Occipital lobe (tissue), 3 donors: ENCODE data around the gene CARMIL1. TPM values are rescaled to one million over a fixed set of nuclear protein-coding genes. Genes with fewer than 3 reads are reported as not detected.

Experiments used
- DNase-seq: peaks from one replicate; lab custom pipeline; 2025; lab: John Stamatoyannopoulos, UW
- small RNA-seq: library from RNA; depleted of rRNA; stranded (forward); fragments of <200 nt; gene quantifications from one replicate; pipeline ENCODE3, GENCODE V24; 2014
- total RNA-seq: library from RNA; depleted of rRNA; stranded (reverse); fragments of >200 nt; gene quantifications from one replicate; pipeline ENCODE4 v1.2.3, GENCODE V29; 2014

The CARMIL1 gene
- total RNA-seq, 1 donor from 2014 or later, result 30.4 TPM

DNA sequence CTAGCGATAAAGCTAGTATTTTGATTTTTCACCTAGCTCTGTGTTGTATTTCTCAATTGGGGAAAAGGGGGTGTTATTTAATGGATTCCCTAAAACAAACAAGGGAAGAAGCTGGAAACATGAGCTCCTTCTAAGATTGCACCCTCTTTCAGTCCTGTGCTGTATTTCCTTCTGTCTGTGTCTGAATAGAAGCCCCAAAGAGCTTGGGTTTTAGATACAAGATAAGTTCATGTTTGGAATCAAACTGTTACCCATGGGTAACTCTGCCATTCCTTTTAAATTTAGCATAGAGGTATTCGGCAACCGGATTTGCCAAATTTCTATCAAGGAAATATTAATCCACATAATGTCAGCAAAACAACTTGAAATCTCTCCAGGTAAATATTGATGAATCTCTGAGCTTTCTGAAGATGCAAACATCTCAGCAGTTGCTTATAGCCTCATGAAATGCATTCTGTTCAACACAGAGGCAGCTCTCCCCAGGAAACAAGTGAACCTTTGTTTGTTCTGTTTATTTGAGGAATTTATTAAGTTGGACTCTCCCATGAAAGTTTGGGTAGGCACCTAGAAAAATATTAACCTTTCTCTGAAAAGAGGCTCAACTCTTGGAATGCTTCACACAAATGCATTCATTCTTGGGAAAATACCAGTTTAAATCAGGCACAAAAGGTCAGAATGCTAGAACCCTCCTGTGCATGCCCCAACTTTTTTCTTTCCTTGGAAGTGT, 362.9 kb downstream of the CARMIL1 start:
- DNase-seq, result no peak

DNA sequence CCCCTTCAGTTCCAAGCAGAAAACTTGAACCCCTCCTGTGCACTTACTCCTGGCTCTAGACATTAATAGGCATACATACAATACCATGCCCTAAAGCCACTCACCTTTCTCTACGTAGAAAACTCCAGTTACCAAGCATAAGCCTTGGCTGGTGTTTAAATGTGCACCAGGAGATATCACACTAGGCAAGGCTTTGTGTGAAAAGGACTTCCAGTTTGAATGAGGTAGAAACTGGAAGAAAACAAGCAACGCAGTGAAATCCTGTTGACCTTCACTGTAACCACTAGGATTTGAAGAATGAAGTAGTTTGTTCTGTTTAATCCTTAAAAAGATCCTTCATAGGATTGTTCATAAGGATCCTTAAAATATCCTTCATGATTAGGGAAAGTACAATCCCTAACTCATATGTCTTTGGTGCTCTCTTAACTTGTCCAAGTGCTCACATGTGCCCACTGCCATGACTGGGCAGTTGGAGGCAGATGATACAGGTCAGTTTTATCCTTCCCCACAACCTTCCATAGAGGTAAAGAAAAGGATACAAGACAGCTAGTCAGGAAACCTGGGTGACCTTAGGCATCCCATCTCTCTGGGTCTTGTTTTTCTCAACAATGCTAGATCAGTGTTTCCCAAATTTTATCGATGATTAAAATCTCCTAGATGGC, 363.6 kb downstream of the CARMIL1 start:
- DNase-seq, result no peak

- no peak for DNase-seq
These were observed 366.7 kb downstream of the CARMIL1 start for GRCh38 chr6:25645916-25646315.

DNA sequence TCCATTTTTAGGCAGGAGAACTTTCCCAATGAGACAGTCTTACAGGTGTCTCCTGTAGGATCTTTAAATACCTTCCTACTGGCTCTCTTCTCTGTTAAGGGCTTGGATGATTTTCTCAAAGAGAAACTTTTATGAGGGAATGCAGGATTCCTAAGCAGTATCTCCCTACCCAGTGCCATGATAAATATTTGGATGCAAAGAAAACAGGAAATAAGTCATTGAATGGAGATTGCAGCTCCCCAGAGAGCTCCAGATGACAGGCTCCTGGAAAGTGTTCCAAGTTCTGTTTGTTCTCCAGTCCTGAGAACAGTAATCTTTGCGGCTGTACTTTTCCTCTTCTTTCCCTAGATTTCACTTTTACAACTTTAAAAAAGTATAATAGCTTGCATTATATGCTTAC, 370.4 kb downstream of the CARMIL1 start:
- no peak for DNase-seq

- DNase-seq, result peak; percentile 31
These were observed 372.9 kb downstream of the CARMIL1 start, which contains the start of gene SCGN for GRCh38 chr6:25652007-25652515. SCGN (plus strand) TSS chr6:25652215; CDS start chr6:25652404, 189 bp downstream.

DNA sequence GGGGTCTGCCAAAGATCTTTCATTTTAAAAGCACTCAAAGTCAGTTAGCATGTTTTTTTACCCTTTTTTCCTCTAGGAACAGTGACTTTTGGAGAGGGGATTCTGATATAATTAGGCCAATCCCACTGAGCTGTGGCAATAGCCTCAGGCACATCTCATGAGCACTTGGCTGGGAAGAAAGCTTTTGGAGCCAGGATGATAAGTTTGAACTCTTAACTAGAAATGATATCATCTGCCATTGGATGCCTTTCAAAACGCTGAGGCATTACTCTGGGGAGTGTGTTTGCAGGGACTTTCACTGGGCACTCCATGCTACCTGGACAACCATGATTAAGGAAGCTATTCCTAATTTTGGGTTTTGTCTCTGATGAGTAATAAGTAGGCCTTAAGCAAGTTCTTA, 376.5 kb downstream of the CARMIL1 start:
- no peak for DNase-seq

GRCh38 chr6:25659633-25660368, 380.6 kb downstream of the CARMIL1 start:
- DNase-seq, result no peak

GRCh38 chr6:25660512-25660911, 381.3 kb downstream of the CARMIL1 start:
- DNase-seq, result no peak

DNA sequence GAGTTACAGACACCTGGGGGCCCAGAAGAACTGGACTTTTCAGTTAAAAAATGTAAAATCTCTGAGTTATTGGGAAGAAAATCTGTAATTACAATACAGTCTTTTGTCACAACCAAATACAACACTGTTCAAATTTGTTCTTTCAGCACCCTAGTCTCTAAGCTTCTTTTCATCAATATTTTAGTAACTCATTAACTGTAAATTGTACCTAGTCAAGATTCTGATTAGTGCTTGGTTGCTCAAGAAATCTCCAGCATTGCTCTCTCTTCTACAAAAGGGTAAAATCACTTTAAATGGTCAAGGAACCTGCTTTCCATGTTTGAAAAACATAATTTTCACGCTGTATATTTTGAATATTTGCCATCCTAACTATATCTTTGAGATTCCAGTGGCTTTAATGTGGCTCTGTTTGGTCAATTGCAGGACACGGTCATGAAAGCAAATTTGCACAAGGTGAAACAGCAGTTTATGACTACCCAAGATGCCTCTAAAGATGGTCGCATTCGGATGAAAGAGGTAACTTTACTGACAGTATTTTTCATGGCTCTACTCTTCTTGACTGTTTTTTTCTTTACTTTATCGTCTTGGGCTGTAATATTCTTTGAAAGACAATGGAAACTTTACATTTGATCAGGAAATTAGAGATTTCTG, 382.1 kb downstream of the CARMIL1 start:
- no peak for DNase-seq

DNA sequence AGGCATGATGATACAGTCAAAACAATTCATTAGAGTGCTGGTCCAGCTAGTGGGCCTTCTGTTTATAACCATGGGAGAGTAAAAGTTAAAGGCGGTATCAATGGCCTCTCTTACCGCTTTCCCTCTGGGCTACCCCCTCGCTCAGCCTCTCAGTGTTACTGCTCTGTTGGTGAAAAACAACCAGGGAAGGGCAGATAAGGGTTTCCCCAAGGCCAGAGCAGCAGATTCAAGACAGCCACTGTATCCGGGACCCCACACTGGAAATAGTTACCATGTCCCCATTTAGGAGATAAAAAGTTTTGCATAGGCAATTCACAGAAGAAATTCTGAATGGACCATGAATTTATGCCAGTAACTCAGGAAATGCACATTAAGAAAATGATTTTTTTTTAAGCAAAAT, 386.3 kb downstream of the CARMIL1 start:
- no peak for DNase-seq

- DNase-seq, result no peak
These were observed 390.2 kb downstream of the CARMIL1 start for GRCh38 chr6:25669413-25669812.

Small RNA genes lying within 50 kb of the gene (small RNA-seq; reads per million reads assigned to genes)
- gene RF00019 (not detected), gene RNU6-987P (not detected)
